Mucosa of descending colon (tissue), 3 donors: ENCODE measurements around the gene JADE2. TPM values are rescaled to one million over a fixed set of nuclear protein-coding genes. Genes with fewer than 3 reads are reported as not detected.
"Not testable (repeated sequence)": the region's sequence is repeated elsewhere in the genome, so short reads cannot be mapped to it uniquely, and the experiment has no call there.

ENCODE experiments used
- ATAC-seq: fragments of 200-7000 bp; cut with Tn5 transposase; one replicate; pipeline ENCODE4 v1.9.1; 2020; ENCODE audit warnings: mild to moderate bottlenecking, moderate library complexity
- DNase-seq, 3 donors: peaks; one replicate each; pipeline ENCODE4 v3.0.0-alpha.2; 2020
- H3K36me3 ChIP-seq: fragments of 200-600 bp; one replicate; pipeline ENCODE4 v1.8.0; 2021; ENCODE audit warnings: low read depth, mild to moderate bottlenecking
- H3K4me1 ChIP-seq: fragments of 200-600 bp; one replicate; pipeline ENCODE4 v1.8.0; 2021; ENCODE audit warnings: low read depth, mild to moderate bottlenecking
- H3K4me3 ChIP-seq: fragments of 200-600 bp; one replicate; pipeline ENCODE4 v1.8.0; 2021; ENCODE audit warnings: mild to moderate bottlenecking
- H3K9me3 ChIP-seq: fragments of 200-600 bp; one replicate; pipeline ENCODE4 v1.8.0; 2021; ENCODE audit warnings: mild to moderate bottlenecking
- CTCF ChIP-seq: fragments of 200-600 bp; IDR thresholded peaks from one replicate; pipeline ENCODE4 v1.8.0; 2022; ENCODE audit warnings: antibody characterized with exemption, mild to moderate bottlenecking
- intact Hi-C, 2 donors: fragments of 100-400 bp; cut with DNase I in 1 of 2; cut with micrococcal nuclease in 1 of 2; formaldehyde crosslinking; loops; one replicate each; pipeline versions ENCODE4 v1.11.0 to v1.11.1; 2022; cut with DNase I, micrococcal nuclease
- total RNA-seq, 3 donors: library from RNA; stranded (reverse); fragmentation: NEBNext Ultra II Directional in 2 of 3; extraction: Animal tissue kit (Norgen Biotek cat#: 25700) in 2 of 3; gene quantifications; one replicate each; pipeline versions ENCODE4 v1.2.1 to v1.2.4, GENCODE V29; 2021 to 2023
- donor health status: DM: no; HTN: no; CAD: no; lungs with moderate emphysema.
- donor health status: DM: no; HTN: no; CAD: no.
- donor health status: DM: no; HTN: yes; CAD: no.

JADE2 gene
- total RNA-seq, 3 donors from 2014 or later: 31.9 to 69.9 (median 36.2) TPM

- Histone ChIP-seq H3K4me1 (no peaks in the 10 kb centered on the region), H3K36me3 (no peaks in the 10 kb centered on the region), H3K9me3 (no peaks in the 10 kb centered on the region), H3K4me3 (no peak overlapping the region)
- ATAC-seq (no peak), DNase-seq (no peak)
- intact Hi-C loops: no loop called here
- no peak for TF ChIP-seq CTCF
Measured at GRCh38 chr5:134490925-134491271, 34.6 kb upstream of the JADE2 start.

GRCh38 chr5:134491841-134492442 is 33.5 kb upstream of the JADE2 start:
- intact Hi-C loops: no loop called here
- DNase-seq (no peak), ATAC-seq (no peak)
- H3K9me3 ChIP-seq: no peaks in the 10 kb centered on the region
- no peak for TF ChIP-seq CTCF
- no peaks in the 10 kb centered on the region for H3K4me1 ChIP-seq
- H3K4me3 ChIP-seq: no peak overlapping the region
- no peaks in the 10 kb centered on the region for H3K36me3 ChIP-seq

- intact Hi-C loops: no loop called here
Measured at GRCh38 chr5:134492568-134492967, 32.9 kb upstream of the JADE2 start.

GRCh38 chr5:134493461-134494055 is 31.9 kb upstream of the JADE2 start:
- H3K9me3 ChIP-seq: no peaks in the 10 kb centered on the region
- H3K4me1 ChIP-seq: no peaks in the 10 kb centered on the region
- ATAC-seq: no peak
- H3K36me3 ChIP-seq: no peaks in the 10 kb centered on the region
- no peak for TF ChIP-seq CTCF
- no peak overlapping the region for H3K4me3 ChIP-seq
- intact Hi-C loops: no loop called here
- DNase-seq: no peak

More at GRCh38 chr5:134492568-134492967, 32.9 kb upstream of the JADE2 start:
- H3K4me3 ChIP-seq: no peak overlapping the region
- H3K4me1 ChIP-seq: no peaks in the 10 kb centered on the region
- H3K36me3 ChIP-seq: no peaks in the 10 kb centered on the region
- DNase-seq (no peak), ATAC-seq (no peak)
- no peaks in the 10 kb centered on the region for H3K9me3 ChIP-seq
- no peak for TF ChIP-seq CTCF

GRCh38 chr5:134494780-134495179 is 30.7 kb upstream of the JADE2 start:
- no peaks in the 10 kb centered on the region for H3K36me3 ChIP-seq
- intact Hi-C loops: no loop called here
- H3K4me1 ChIP-seq: no peaks in the 10 kb centered on the region
- no peak for TF ChIP-seq CTCF
- DNase-seq (no peak), ATAC-seq (no peak)
- H3K9me3 ChIP-seq: no peaks in the 10 kb centered on the region
- no peak overlapping the region for H3K4me3 ChIP-seq

- H3K4me3 ChIP-seq, H3K9me3 ChIP-seq, H3K36me3 ChIP-seq, ATAC-seq, DNase-seq, intact Hi-C loops: not testable (repeated sequence)
- H3K4me1 ChIP-seq: peaks cover 26% of the 10 kb centered on the region
Measured at GRCh38 chr5:134499905-134500304, 25.6 kb upstream of the JADE2 start.
